ENCODE measurements around the gene RXFP4. TPM values are rescaled to one million over a fixed set of nuclear protein-coding genes. Genes with fewer than 3 reads are reported as not detected.

Gene RXFP4
- total and polyA plus RNA-seq, 9 of the 15 experiments (the other 6 are each of a cell fraction or from before 2014, with no cell fraction given), result 0.64 TPM; not detected in 8

- TF ChIP-seq POLR2H (tag; IDR thresholded peaks at IDR 0.05; ENCODE audit: low read depth), result no peak
- TF ChIP-seq ZC3H11A (IDR thresholded peaks at IDR 0.05; ENCODE audit: low read depth, low read length), result no peak
- no peak for TF ChIP-seq POLR2B (IDR thresholded peaks at IDR 0.05; ENCODE audit: low read depth, partially characterized antibody)
- TF ChIP-seq TRIM28 (IDR thresholded peaks at IDR 0.05), result no peak
Measured at GRCh38 chr1:155975375-155976061, 34.1 kb downstream of the RXFP4 start (continued).

GRCh38 chr1:155976062-155976912, 34.8 kb downstream of the RXFP4 start:
- H3K4me3 ChIP-seq, result peak overlapping the region; percentile 82
- 3% methylated on average over 12 of the region's 14 CpGs for WGBS (ENCODE audit: insufficient coverage, low coverage, missing lambda C conversion rate)
- H3K4me2 ChIP-seq (ENCODE audit: insufficient read depth, low read length), result peak overlapping the region; percentile 97
- no peaks in the 10 kb centered on the region for H3K9me3 ChIP-seq (replicated peaks; ENCODE audit: control insufficient read depth, insufficient read depth, low read depth, low read length)
- peak; percentile 66 to 85 (median 75) for DNase-seq (ENCODE audit: extremely low read depth in 1 of 4, low spot score in 3 of 4)
- H3K4me1 ChIP-seq (replicated peaks in 1 of 2; ENCODE audit: control insufficient read depth in 2 of 2, insufficient read depth in 2 of 2, low read length in 2 of 2), result peaks cover 53 to 69% of the 10 kb centered on the region in 2 experiments
- CTCF ChIA-PET (ENCODE audit: low intra/inter-chr PET ratio), result no interaction called here
- H3K27ac ChIP-seq (ENCODE audit: extremely low read depth, low read depth, low read length), result peak overlapping the region; percentile 93
- H3K79me2 ChIP-seq (ENCODE audit: control insufficient read depth, insufficient read depth, low read length), result peaks cover 98% of the 10 kb centered on the region
- FAIRE-seq, result peak; percentile 69
- intact Hi-C loops (cut with micrococcal nuclease), result no loop called here
- H3K36me3 ChIP-seq (ENCODE audit: control insufficient read depth, insufficient read depth, low read length), result peaks cover 31% of the 10 kb centered on the region; the same call in 2 of the 3 replicates
- peak overlapping the region; percentile 89 to 97 for H3K9ac ChIP-seq (ENCODE audit: insufficient read depth in 1 of 2, low read depth in 2 of 2, low read length in 2 of 2)
- ATAC-seq, result peak; percentile 15
- H3K27me3 ChIP-seq (ENCODE audit: control insufficient read depth in 2 of 2, insufficient read depth in 2 of 2, low read length in 2 of 2), result no peaks in the 10 kb centered on the region
- peaks cover 8% of the 10 kb centered on the region; the same call in 1 of the 2 replicates for H4K20me1 ChIP-seq (replicated peaks; ENCODE audit: control insufficient read depth, insufficient read depth, low read length)
- BruUV-seq (replicated peaks), result no TSS peak
- H3K9me1 ChIP-seq (ENCODE audit: control insufficient read depth, insufficient read depth, low read length), result no peaks in the 10 kb centered on the region
- POLR2A ChIA-PET, result interaction anchor here (0.6 to 8.5 kb wide), 12 partner anchors 8 to 147 kb away, joined by 3 to 50 read pairs (median 6); partner anchors contain the start of gene KHDC4
- H2AFZ ChIP-seq (ENCODE audit: low read depth, low read length), result no peak overlapping the region
- in situ Hi-C loops (cut with MboI), result no loop called here
- no peak for TF ChIP-seq KAT8 (IDR thresholded peaks at IDR 0.05; ENCODE audit: low read depth)
- TF ChIP-seq KAT7 (CRISPR knock-in tag; IDR thresholded peaks at IDR 0.05; ENCODE audit: borderline replicate concordance), result no peak
- no peak for TF ChIP-seq TBP (optimal IDR thresholded peaks at IDR 0.05; ENCODE audit: low read depth, low read length)
- TF ChIP-seq CXXC5 (CRISPR knock-in tag; IDR thresholded peaks at IDR 0.05), result no peak
- TF ChIP-seq BMI1 (IDR thresholded peaks at IDR 0.05; ENCODE audit: low read length), result no peak
- no peak for TF ChIP-seq CREB3 (tag; conservative IDR thresholded peaks at IDR 0.05; ENCODE audit: low read depth)
- TF ChIP-seq NR2F6 (CRISPR knock-in tag; IDR thresholded peaks at IDR 0.05), result no peak
- TF ChIP-seq SMC3 (conservative IDR thresholded peaks at IDR 0.05; ENCODE audit: insufficient read depth, low read depth, low read length), result no peak
- no peak for TF ChIP-seq HSF4 (CRISPR knock-in tag; IDR thresholded peaks at IDR 0.05; ENCODE audit: borderline replicate concordance)
- no peak for TF ChIP-seq ZNF511 (CRISPR knock-in tag; IDR thresholded peaks at IDR 0.05)
- no peak for TF ChIP-seq RBM17 (IDR thresholded peaks at IDR 0.05; ENCODE audit: borderline replicate concordance, low read depth, low read length)
- no peak for TF ChIP-seq TFAM (CRISPR knock-in tag; conservative IDR thresholded peaks at IDR 0.05)
- TF ChIP-seq HMG20B (CRISPR knock-in tag; IDR thresholded peaks at IDR 0.05), result no peak
- TF ChIP-seq ASH1L (IDR thresholded peaks at IDR 0.05; ENCODE audit: borderline replicate concordance, low read depth, partially characterized antibody), result no peak
- no peak for TF ChIP-seq ZZZ3 (IDR thresholded peaks at IDR 0.05)
